Kidney (tissue), 14 donors: Measurements from ENCODE around the gene MAGI1. TPM values are rescaled to one million over a fixed set of nuclear protein-coding genes. Genes with fewer than 3 reads are reported as not detected.

ENCODE experiments used
- DNase-seq, 5 donors: peaks; one replicate each; pipeline ENCODE4 v3.0.0-alpha.2; 2013 to 2020
- FAIRE-seq: peaks from 2 replicates; lab custom pipeline; 2012; peaks lifted over from hg19 to GRCh38; lab: Jason Lieb, UNC
- H3K27ac ChIP-seq, 2 donors: one replicate each; pipeline ENCODE4 v1.7.0; 2013; ENCODE audit warnings: low read depth in 2 of 2, low read length in 2 of 2, inconsistent platforms in 1 of 2
- H3K27me3 ChIP-seq: one replicate; pipeline ENCODE4 v1.7.1; 2013; ENCODE audit warnings: low read length, inconsistent platforms; ENCODE audit not compliant: control insufficient read depth, insufficient read depth
- H3K36me3 ChIP-seq, 3 donors: one replicate each; pipeline versions ENCODE4 v1.7.0 to v1.7.1; 2013; ENCODE audit warnings: low read length in 3 of 3, control low read depth in 1 of 3, inconsistent platforms in 1 of 3; ENCODE audit not compliant: insufficient read depth in 3 of 3, control insufficient read depth in 2 of 3
- H3K4me1 ChIP-seq, 3 donors: one replicate each; pipeline versions ENCODE4 v1.7.0 to v1.7.1; 2013; ENCODE audit warnings: low read length in 3 of 3, inconsistent platforms in 1 of 3, low read depth in 1 of 3; ENCODE audit not compliant: control insufficient read depth in 2 of 3, insufficient read depth in 2 of 3
- H3K4me3 ChIP-seq, 3 donors: one replicate each; pipeline versions ENCODE4 v1.7.0 to v1.8.1; 2013; ENCODE audit warnings: low read length in 3 of 3, control low read depth in 1 of 3, inconsistent platforms in 1 of 3
- H3K9ac ChIP-seq, 3 donors: one replicate each; pipeline versions ENCODE4 v1.7.0 to v1.7.1; 2013; ENCODE audit warnings: low read length in 3 of 3, control low read depth in 1 of 3, inconsistent platforms in 1 of 3
- H3K9me3 ChIP-seq, 3 donors: one replicate each; pipeline versions ENCODE4 v1.7.0 to v1.7.1; 2013; ENCODE audit warnings: low read length in 3 of 3, control low read depth in 1 of 3, inconsistent platforms in 1 of 3; ENCODE audit not compliant: control insufficient read depth in 2 of 3, insufficient read depth in 1 of 3
- CTCF ChIP-seq: IDR thresholded peaks from 3 replicates; pipeline ENCODE4 v1.5.1; 2012; ENCODE audit warnings: mild to moderate bottlenecking, moderate library complexity, borderline replicate concordance; ENCODE audit not compliant: insufficient read depth; ENCODE audit errors: extremely low read depth
- intact Hi-C: fragments of 100-400 bp; cut with DNase I; formaldehyde crosslinking; loops from one replicate; pipeline ENCODE4 v1.11.1; 2022
- polyA plus RNA-seq: library from polyadenylated mRNA; stranded (reverse); fragments of 350-450 nt; fragmentation: Illumina TruSeq; extraction: RNeasy Lipid Tissue Mini Kit (QIAGEN cat#74804); gene quantifications from one replicate; pipeline ENCODE4 v1.2.3, GENCODE V29; 2014; ENCODE audit warnings: low read depth, low replicate concordance; ENCODE audit not compliant: insufficient read depth
- total RNA-seq: library from RNA; stranded (reverse); fragmentation: NEBNext Ultra II Directional; extraction: Animal tissue kit (Norgen Biotek cat#: 25700); gene quantifications from one replicate; pipeline ENCODE4 v1.2.1, GENCODE V29; 2021
- donor health status: control.
- donor health status: control.
- donor health status: control.
- donor health status: control.
- donor health status: control.
- donor health status: DM: yes; HTN: yes; CAD: no.
- donor health status: Normal renal cell carcinoma (clear cell type).

Gene MAGI1
- total and polyA plus RNA-seq, 2 donors from 2014 or later, result 8.2 to 42.8 TPM

GRCh38 chr3:65584002-65584401, 454.7 kb downstream of the MAGI1 start:
- no peaks in the 10 kb centered on the region for H3K9me3 ChIP-seq
- H3K9ac ChIP-seq, result no peak overlapping the region
- intact Hi-C loops, result no loop called here
- no peak for FAIRE-seq
- no peak overlapping the region for H3K4me3 ChIP-seq
- no peaks in the 10 kb centered on the region for H3K36me3 ChIP-seq
- TF ChIP-seq CTCF, result no peak
- H3K27ac ChIP-seq, result no peak overlapping the region
- H3K4me1 ChIP-seq, result peaks cover 0 to 8% (median 0%) of the 10 kb centered on the region in 3 donors
- no peak for DNase-seq
- no peaks in the 10 kb centered on the region for H3K27me3 ChIP-seq

GRCh38 chr3:65583188-65583587, 455.5 kb downstream of the MAGI1 start:
- no peak for TF ChIP-seq CTCF
- H3K9ac ChIP-seq, result no peak overlapping the region
- no peaks in the 10 kb centered on the region for H3K36me3 ChIP-seq
- H3K27me3 ChIP-seq, result no peaks in the 10 kb centered on the region
- H3K4me3 ChIP-seq, result no peak overlapping the region
- intact Hi-C loops, result no loop called here
- H3K4me1 ChIP-seq, result peaks cover 0 to 8% (median 0%) of the 10 kb centered on the region in 3 donors
- DNase-seq (peak in 2 of 5 donors; percentile 38 to 39), FAIRE-seq (no peak)
- no peaks in the 10 kb centered on the region for H3K9me3 ChIP-seq
- no peak overlapping the region for H3K27ac ChIP-seq

- Histone ChIP-seq H3K4me1 (peaks cover 0 to 8% (median 0%) of the 10 kb centered on the region in 3 donors), H3K36me3 (no peaks in the 10 kb centered on the region), H3K9ac (no peak overlapping the region), H3K9me3 (no peaks in the 10 kb centered on the region), H3K4me3 (no peak overlapping the region), H3K27ac (no peak overlapping the region), H3K27me3 (no peaks in the 10 kb centered on the region)
- FAIRE-seq (no peak), DNase-seq (no peak)
- TF ChIP-seq CTCF, result no peak
- intact Hi-C loops, result no loop called here
Observed at GRCh38 chr3:65582012-65582717, 456.6 kb downstream of the MAGI1 start.
